ENCODE results near the gene WFDC5. TPM values are rescaled to one million over a fixed set of nuclear protein-coding genes. Genes with fewer than 3 reads are reported as not detected.

The WFDC5 gene
- total RNA-seq, 1 donor from 2014 or later: not detected

DNA sequence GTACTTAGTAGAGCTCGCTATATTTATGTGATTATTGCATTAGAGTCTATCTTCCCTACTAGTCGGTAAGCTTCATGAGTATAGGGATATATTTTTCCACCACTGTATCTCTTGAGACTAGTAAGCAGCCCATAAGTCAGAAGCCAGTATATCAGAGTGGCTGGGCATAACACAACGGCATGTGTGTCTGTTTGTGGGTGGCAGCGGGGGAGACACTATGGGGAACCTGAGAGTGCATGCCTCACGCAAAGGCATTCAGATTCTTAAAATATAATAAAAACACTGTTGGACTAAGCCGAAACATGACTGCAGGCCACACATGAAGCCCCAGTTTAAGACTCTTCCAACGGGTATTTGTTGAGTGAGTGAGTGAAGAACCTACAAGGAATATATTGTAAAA, 22.1 kb downstream of the WFDC5 start:
- Mint-ChIP-seq H3K36me3 (ENCODE audit: low read depth, unreplicated experiment) (no peaks in the 10 kb centered on the region), H3K4me3 (ENCODE audit: unreplicated experiment) (no peak overlapping the region), H3K27me3 (ENCODE audit: unreplicated experiment) (peaks cover 11% of the 10 kb centered on the region), H3K9me3 (ENCODE audit: unreplicated experiment) (no peaks in the 10 kb centered on the region), H3K27ac (ENCODE audit: unreplicated experiment) (no peak overlapping the region), H3K4me1 (ENCODE audit: unreplicated experiment) (peaks cover 3% of the 10 kb centered on the region)
- no peak for DNase-seq (ENCODE audit: low spot score)
- TF ChIP-seq, protein P1, sequence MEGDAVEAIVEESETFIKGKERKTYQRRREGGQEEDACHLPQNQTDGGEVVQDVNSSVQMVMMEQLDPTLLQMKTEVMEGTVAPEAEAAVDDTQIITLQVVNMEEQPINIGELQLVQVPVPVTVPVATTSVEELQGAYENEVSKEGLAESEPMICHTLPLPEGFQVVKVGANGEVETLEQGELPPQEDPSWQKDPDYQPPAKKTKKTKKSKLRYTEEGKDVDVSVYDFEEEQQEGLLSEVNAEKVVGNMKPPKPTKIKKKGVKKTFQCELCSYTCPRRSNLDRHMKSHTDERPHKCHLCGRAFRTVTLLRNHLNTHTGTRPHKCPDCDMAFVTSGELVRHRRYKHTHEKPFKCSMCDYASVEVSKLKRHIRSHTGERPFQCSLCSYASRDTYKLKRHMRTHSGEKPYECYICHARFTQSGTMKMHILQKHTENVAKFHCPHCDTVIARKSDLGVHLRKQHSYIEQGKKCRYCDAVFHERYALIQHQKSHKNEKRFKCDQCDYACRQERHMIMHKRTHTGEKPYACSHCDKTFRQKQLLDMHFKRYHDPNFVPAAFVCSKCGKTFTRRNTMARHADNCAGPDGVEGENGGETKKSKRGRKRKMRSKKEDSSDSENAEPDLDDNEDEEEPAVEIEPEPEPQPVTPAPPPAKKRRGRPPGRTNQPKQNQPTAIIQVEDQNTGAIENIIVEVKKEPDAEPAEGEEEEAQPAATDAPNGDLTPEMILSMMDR (IDR thresholded peaks at IDR 0.05; ENCODE audit: unreplicated experiment): no peak

DNA sequence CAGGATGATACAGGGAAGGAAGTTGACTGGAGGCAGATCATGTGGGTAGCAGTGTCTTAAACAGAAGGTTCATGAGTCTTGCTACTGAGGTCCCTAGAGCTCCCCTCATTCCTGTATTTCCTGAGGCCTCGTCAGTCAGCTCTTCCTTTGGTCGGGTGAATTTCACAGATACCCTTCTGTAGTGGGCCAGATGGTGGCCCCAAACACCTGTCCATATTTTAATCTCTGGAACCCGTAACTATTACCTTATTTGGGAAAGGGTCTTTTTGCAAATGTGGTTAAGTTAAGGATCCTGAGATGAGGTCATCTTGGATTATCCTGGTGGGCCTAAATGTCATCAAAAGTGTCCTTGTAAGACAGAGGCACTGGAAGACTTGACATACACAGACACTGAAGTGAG, 23.6 kb downstream of the WFDC5 start:
- Mint-ChIP-seq H3K36me3 (ENCODE audit: low read depth, unreplicated experiment) (peaks cover 2% of the 10 kb centered on the region), H3K9me3 (ENCODE audit: unreplicated experiment) (no peaks in the 10 kb centered on the region), H3K27me3 (ENCODE audit: unreplicated experiment) (peaks cover 6% of the 10 kb centered on the region), H3K27ac (ENCODE audit: unreplicated experiment) (no peak overlapping the region), H3K4me3 (ENCODE audit: unreplicated experiment) (no peak overlapping the region), H3K4me1 (ENCODE audit: unreplicated experiment) (no peaks in the 10 kb centered on the region)
- no peak for DNase-seq (ENCODE audit: low spot score)
- TF ChIP-seq, protein P1 (IDR thresholded peaks at IDR 0.05; ENCODE audit: unreplicated experiment): no peak

DNA sequence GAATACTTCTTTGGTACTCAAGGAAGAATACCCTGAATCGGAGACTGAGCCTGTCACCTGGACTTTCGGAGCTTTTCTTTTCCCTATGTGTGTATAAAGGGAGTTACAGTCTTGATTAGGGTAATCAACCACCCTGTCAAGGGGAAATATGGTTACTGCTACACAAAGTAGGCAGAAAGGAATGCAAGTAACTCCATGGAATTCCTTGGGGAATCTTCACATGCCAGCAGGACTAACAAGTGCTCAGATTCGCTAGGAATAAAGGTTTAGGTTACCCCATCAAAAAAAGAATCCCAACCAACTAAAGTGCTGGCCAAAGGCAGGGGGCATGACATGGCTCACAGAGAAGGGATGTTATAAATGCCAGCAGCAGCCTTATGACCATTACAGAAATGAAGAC, 24.5 kb downstream of the WFDC5 start:
- no peaks in the 10 kb centered on the region for H3K9me3 Mint-ChIP-seq (ENCODE audit: unreplicated experiment)
- peaks cover 9% of the 10 kb centered on the region for H3K27me3 Mint-ChIP-seq (ENCODE audit: unreplicated experiment)
- peaks cover 3% of the 10 kb centered on the region for H3K36me3 Mint-ChIP-seq (ENCODE audit: low read depth, unreplicated experiment)
- H3K27ac Mint-ChIP-seq (ENCODE audit: unreplicated experiment): no peak overlapping the region
- TF ChIP-seq, protein P1 (IDR thresholded peaks at IDR 0.05; ENCODE audit: unreplicated experiment): no peak
- peaks cover 4% of the 10 kb centered on the region for H3K4me1 Mint-ChIP-seq (ENCODE audit: unreplicated experiment)
- DNase-seq (ENCODE audit: low spot score): no peak
- H3K4me3 Mint-ChIP-seq (ENCODE audit: unreplicated experiment): no peak overlapping the region

DNA sequence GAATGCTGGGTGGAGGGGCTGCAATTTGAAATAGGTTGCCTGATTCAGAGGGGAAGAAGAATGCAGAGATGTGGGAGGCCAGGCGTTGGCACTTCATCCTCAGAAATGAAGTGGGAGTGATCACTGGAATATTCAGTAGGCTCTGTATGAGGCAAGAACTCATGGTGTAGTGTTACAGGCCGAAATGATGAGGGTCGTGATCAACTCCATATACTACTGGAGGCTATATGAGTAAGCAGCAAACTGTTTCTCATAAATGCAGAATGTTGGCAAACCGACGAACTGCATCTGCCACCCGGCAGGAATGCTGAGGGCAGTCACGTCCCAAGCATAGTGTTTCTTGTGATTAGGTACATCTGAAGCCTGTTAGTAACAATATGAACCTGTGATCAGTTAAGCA, 26.7 kb downstream of the WFDC5 start:
- peaks cover 6% of the 10 kb centered on the region for H3K36me3 Mint-ChIP-seq (ENCODE audit: low read depth, unreplicated experiment)
- TF ChIP-seq, protein P1 (IDR thresholded peaks at IDR 0.05; ENCODE audit: unreplicated experiment): no peak

DNA sequence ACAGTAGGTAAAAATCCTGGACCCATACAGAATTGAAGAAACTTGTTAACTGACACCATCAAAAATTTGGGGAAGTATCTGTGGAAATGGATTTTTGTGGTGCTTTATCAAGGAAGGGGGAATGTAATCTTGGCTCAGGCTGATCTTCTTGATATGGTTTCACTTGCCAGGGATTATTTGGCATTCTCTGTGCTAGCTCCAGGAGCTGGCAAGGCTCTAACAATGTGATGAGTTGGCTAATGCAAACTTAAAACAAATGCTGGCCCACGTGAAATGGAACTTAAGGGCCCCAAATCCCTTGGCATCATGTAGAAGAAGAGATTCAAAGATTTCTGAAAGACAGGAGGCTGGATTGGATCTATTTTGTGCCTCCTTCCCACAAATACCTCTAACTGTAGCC, 27.2 kb downstream of the WFDC5 start:
- Mint-ChIP-seq H3K36me3 (ENCODE audit: low read depth, unreplicated experiment) (peaks cover 10% of the 10 kb centered on the region), H3K27ac (ENCODE audit: unreplicated experiment) (no peak overlapping the region), H3K4me3 (ENCODE audit: unreplicated experiment) (no peak overlapping the region), H3K4me1 (ENCODE audit: unreplicated experiment) (peaks cover 8% of the 10 kb centered on the region), H3K9me3 (ENCODE audit: unreplicated experiment) (peaks cover 2% of the 10 kb centered on the region), H3K27me3 (ENCODE audit: unreplicated experiment) (peaks cover 8% of the 10 kb centered on the region)
- TF ChIP-seq, protein P1 (IDR thresholded peaks at IDR 0.05; ENCODE audit: unreplicated experiment): no peak
- no peak for DNase-seq (ENCODE audit: low spot score)

More for the DNA sequence above, 26.7 kb downstream of the WFDC5 start:
- no peaks in the 10 kb centered on the region for H3K9me3 Mint-ChIP-seq (ENCODE audit: unreplicated experiment)
- H3K27ac Mint-ChIP-seq (ENCODE audit: unreplicated experiment): no peak overlapping the region
- H3K4me3 Mint-ChIP-seq (ENCODE audit: unreplicated experiment): no peak overlapping the region
- no peak for DNase-seq (ENCODE audit: low spot score)
- peaks cover 8% of the 10 kb centered on the region for H3K4me1 Mint-ChIP-seq (ENCODE audit: unreplicated experiment)
- H3K27me3 Mint-ChIP-seq (ENCODE audit: unreplicated experiment): peaks cover 8% of the 10 kb centered on the region
